Neural cell (in vitro differentiated cells): ENCODE measurements around the gene PEMT.

Experiments
- CTCF ChIP-seq: fragments of 450-650 bp; IDR thresholded peaks from 2 replicates; pipeline ENCODE4 v1.5.1; 2014; ENCODE audit warnings: antibody characterized with exemption, mild to moderate bottlenecking, moderate library complexity; ENCODE audit not compliant: poor library complexity, severe bottlenecking
- EP300 ChIP-seq: fragments of 450-650 bp; conservative IDR thresholded peaks from 2 replicates; pipeline ENCODE4 v1.6.1; 2014; ENCODE audit warnings: antibody characterized with exemption, mild to moderate bottlenecking, moderate library complexity; ENCODE audit not compliant: poor library complexity, severe bottlenecking
- MXI1 ChIP-seq: fragments of 450-650 bp; conservative IDR thresholded peaks from 2 replicates; pipeline ENCODE4 v1.6.1; 2014; ENCODE audit warnings: antibody characterized with exemption, mild to moderate bottlenecking; ENCODE audit not compliant: poor library complexity, severe bottlenecking
- SMC3 ChIP-seq: fragments of 450-650 bp; conservative IDR thresholded peaks from 2 replicates; pipeline ENCODE4 v1.6.1; 2014; ENCODE audit warnings: antibody characterized with exemption, mild to moderate bottlenecking, moderate library complexity; ENCODE audit not compliant: poor library complexity

GRCh38 chr17:17542906-17543635 lies 48.4 kb downstream of the PEMT start:
- TF ChIP-seq MXI1 (no peak), CTCF (no peak), SMC3 (no peak), EP300 (no peak)
